ENCODE results near the gene NBEAL2.

NBEAL2 gene

GRCh38 chr3:46944191-46944590 lies 35.3 kb upstream of the NBEAL2 start:
- no peak for TF ChIP-seq POU2F2 (IDR thresholded peaks at IDR 0.05; ENCODE audit: low read depth, low read length)
- TF ChIP-seq SPI1 (IDR thresholded peaks at IDR 0.05; ENCODE audit: low read depth, low read length): no peak
- TF ChIP-seq TAF1 (IDR thresholded peaks at IDR 0.05; ENCODE audit: low read depth, low read length): no peak
- no peak for TF ChIP-seq POLR2A (IDR thresholded peaks at IDR 0.05; ENCODE audit: low read depth, low read length)
- TF ChIP-seq POLR2AphosphoS5 (IDR thresholded peaks at IDR 0.05; ENCODE audit: low read depth, low read length): no peak
- TF ChIP-seq PAX5 (IDR thresholded peaks at IDR 0.05; ENCODE audit: insufficient read depth, low read length, severe bottlenecking): no peak
- DNase-seq (ENCODE audit: insufficient read length, low spot score): no peak
- FAIRE-seq: no peak

- TF ChIP-seq POLR2A (IDR thresholded peaks at IDR 0.05; ENCODE audit: low read depth, low read length): no peak
- no peak for TF ChIP-seq POLR2AphosphoS5 (IDR thresholded peaks at IDR 0.05; ENCODE audit: low read depth, low read length)
- TF ChIP-seq PAX5 (IDR thresholded peaks at IDR 0.05; ENCODE audit: insufficient read depth, low read length, severe bottlenecking): no peak
- no peak for TF ChIP-seq POU2F2 (IDR thresholded peaks at IDR 0.05; ENCODE audit: low read depth, low read length)
- no peak for TF ChIP-seq TAF1 (IDR thresholded peaks at IDR 0.05; ENCODE audit: low read depth, low read length)
- no peak for TF ChIP-seq SPI1 (IDR thresholded peaks at IDR 0.05; ENCODE audit: low read depth, low read length)
- DNase-seq (ENCODE audit: insufficient read length, low spot score): no peak
- FAIRE-seq: no peak
These were observed 33.0 kb upstream of the NBEAL2 start for GRCh38 chr3:46946416-46946815.

- DNase-seq (ENCODE audit: insufficient read length, low spot score) (no peak), FAIRE-seq (no peak)
- TF ChIP-seq TAF1 (IDR thresholded peaks at IDR 0.05; ENCODE audit: low read depth, low read length) (no peak), POLR2AphosphoS5 (IDR thresholded peaks at IDR 0.05; ENCODE audit: low read depth, low read length) (no peak), POU2F2 (IDR thresholded peaks at IDR 0.05; ENCODE audit: low read depth, low read length) (no peak), PAX5 (IDR thresholded peaks at IDR 0.05; ENCODE audit: insufficient read depth, low read length, severe bottlenecking) (no peak), SPI1 (IDR thresholded peaks at IDR 0.05; ENCODE audit: low read depth, low read length) (no peak), POLR2A (IDR thresholded peaks at IDR 0.05; ENCODE audit: low read depth, low read length) (no peak)
These were observed 32.5 kb upstream of the NBEAL2 start for GRCh38 chr3:46946856-46947545.

GRCh38 chr3:46947546-46947901 lies 31.9 kb upstream of the NBEAL2 start:
- DNase-seq (ENCODE audit: insufficient read length, low spot score): no peak
- FAIRE-seq: no peak
- TF ChIP-seq TAF1 (IDR thresholded peaks at IDR 0.05; ENCODE audit: low read depth, low read length): no peak
- TF ChIP-seq POLR2A (IDR thresholded peaks at IDR 0.05; ENCODE audit: low read depth, low read length): no peak
- no peak for TF ChIP-seq PAX5 (IDR thresholded peaks at IDR 0.05; ENCODE audit: insufficient read depth, low read length, severe bottlenecking)
- TF ChIP-seq POU2F2 (IDR thresholded peaks at IDR 0.05; ENCODE audit: low read depth, low read length): no peak
- no peak for TF ChIP-seq POLR2AphosphoS5 (IDR thresholded peaks at IDR 0.05; ENCODE audit: low read depth, low read length)
- TF ChIP-seq SPI1 (IDR thresholded peaks at IDR 0.05; ENCODE audit: low read depth, low read length): no peak

- FAIRE-seq (no peak), DNase-seq (ENCODE audit: insufficient read length, low spot score) (no peak)
These were observed 31.3 kb upstream of the NBEAL2 start for GRCh38 chr3:46947981-46948791.

GRCh38 chr3:46948830-46949671 lies 30.4 kb upstream of the NBEAL2 start:
- TF ChIP-seq PAX5 (IDR thresholded peaks at IDR 0.05; ENCODE audit: insufficient read depth, low read length, severe bottlenecking) (no peak), SPI1 (IDR thresholded peaks at IDR 0.05; ENCODE audit: low read depth, low read length) (peak; percentile 20; the same call in 1 of the 2 replicates), POLR2A (IDR thresholded peaks at IDR 0.05; ENCODE audit: low read depth, low read length) (no peak), POU2F2 (IDR thresholded peaks at IDR 0.05; ENCODE audit: low read depth, low read length) (peak; percentile 73; the same call in 1 of the 2 replicates), TAF1 (IDR thresholded peaks at IDR 0.05; ENCODE audit: low read depth, low read length) (no peak), POLR2AphosphoS5 (IDR thresholded peaks at IDR 0.05; ENCODE audit: low read depth, low read length) (no peak)
- no peak for DNase-seq (ENCODE audit: insufficient read length, low spot score)
- FAIRE-seq: peak; percentile 55

More at GRCh38 chr3:46947981-46948791, 31.3 kb upstream of the NBEAL2 start:
- TF ChIP-seq PAX5 (IDR thresholded peaks at IDR 0.05; ENCODE audit: insufficient read depth, low read length, severe bottlenecking): no peak
- TF ChIP-seq POLR2A (IDR thresholded peaks at IDR 0.05; ENCODE audit: low read depth, low read length): no peak
- TF ChIP-seq SPI1 (IDR thresholded peaks at IDR 0.05; ENCODE audit: low read depth, low read length): no peak
- no peak for TF ChIP-seq TAF1 (IDR thresholded peaks at IDR 0.05; ENCODE audit: low read depth, low read length)
- TF ChIP-seq POU2F2 (IDR thresholded peaks at IDR 0.05; ENCODE audit: low read depth, low read length): no peak
- TF ChIP-seq POLR2AphosphoS5 (IDR thresholded peaks at IDR 0.05; ENCODE audit: low read depth, low read length): no peak

GRCh38 chr3:46950177-46950576 lies 29.3 kb upstream of the NBEAL2 start:
- TF ChIP-seq POU2F2 (IDR thresholded peaks at IDR 0.05; ENCODE audit: low read depth, low read length): no peak
- no peak for TF ChIP-seq POLR2A (IDR thresholded peaks at IDR 0.05; ENCODE audit: low read depth, low read length)
- no peak for TF ChIP-seq SPI1 (IDR thresholded peaks at IDR 0.05; ENCODE audit: low read depth, low read length)
- FAIRE-seq (no peak), DNase-seq (ENCODE audit: insufficient read length, low spot score) (no peak)

GRCh38 chr3:46950650-46951241 lies 28.7 kb upstream of the NBEAL2 start:
- TF ChIP-seq PAX5 (IDR thresholded peaks at IDR 0.05; ENCODE audit: insufficient read depth, low read length, severe bottlenecking) (no peak), POLR2AphosphoS5 (IDR thresholded peaks at IDR 0.05; ENCODE audit: low read depth, low read length) (no peak), SPI1 (IDR thresholded peaks at IDR 0.05; ENCODE audit: low read depth, low read length) (no peak), POLR2A (IDR thresholded peaks at IDR 0.05; ENCODE audit: low read depth, low read length) (no peak), TAF1 (IDR thresholded peaks at IDR 0.05; ENCODE audit: low read depth, low read length) (no peak), POU2F2 (IDR thresholded peaks at IDR 0.05; ENCODE audit: low read depth, low read length) (no peak)
- DNase-seq (ENCODE audit: insufficient read length, low spot score) (no peak), FAIRE-seq (no peak)
